GM12874 (cell line): ENCODE data around the gene IDH2.

Experiments
- TF ChIP-seq, protein P1 (sequence below): IDR thresholded peaks from 2 replicates; pipeline ENCODE4 v1.5.1; 2011; ENCODE audit warnings: low read depth, mild to moderate bottlenecking, control low read depth, low read length, moderate library complexity; ENCODE audit not compliant: insufficient read depth

Gene IDH2

DNA sequence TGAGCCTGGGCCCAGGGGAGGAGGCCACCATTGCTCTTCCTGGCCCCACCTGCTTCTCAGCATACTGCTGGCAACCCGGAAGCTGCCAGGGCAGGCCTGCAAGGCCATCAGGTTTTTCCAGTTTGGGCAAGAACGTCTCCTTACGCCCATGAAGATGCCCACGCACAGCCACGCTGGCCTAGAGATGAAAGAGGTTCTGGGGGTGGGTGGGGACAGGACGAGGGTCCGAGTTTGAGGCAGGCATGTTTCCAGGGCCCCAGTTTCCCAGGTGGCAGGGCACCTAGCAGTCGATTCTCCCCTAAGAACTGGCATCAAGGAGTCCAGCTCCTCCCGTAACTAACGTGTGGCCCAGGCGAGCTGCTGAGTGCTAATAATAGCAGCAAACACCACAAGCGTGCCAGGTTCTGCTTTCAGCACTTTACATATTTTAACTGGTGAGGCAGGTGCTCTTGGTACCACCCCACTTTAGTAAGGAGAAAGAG, 55.3 kb downstream of the IDH2 start:
- TF ChIP-seq, protein P1, sequence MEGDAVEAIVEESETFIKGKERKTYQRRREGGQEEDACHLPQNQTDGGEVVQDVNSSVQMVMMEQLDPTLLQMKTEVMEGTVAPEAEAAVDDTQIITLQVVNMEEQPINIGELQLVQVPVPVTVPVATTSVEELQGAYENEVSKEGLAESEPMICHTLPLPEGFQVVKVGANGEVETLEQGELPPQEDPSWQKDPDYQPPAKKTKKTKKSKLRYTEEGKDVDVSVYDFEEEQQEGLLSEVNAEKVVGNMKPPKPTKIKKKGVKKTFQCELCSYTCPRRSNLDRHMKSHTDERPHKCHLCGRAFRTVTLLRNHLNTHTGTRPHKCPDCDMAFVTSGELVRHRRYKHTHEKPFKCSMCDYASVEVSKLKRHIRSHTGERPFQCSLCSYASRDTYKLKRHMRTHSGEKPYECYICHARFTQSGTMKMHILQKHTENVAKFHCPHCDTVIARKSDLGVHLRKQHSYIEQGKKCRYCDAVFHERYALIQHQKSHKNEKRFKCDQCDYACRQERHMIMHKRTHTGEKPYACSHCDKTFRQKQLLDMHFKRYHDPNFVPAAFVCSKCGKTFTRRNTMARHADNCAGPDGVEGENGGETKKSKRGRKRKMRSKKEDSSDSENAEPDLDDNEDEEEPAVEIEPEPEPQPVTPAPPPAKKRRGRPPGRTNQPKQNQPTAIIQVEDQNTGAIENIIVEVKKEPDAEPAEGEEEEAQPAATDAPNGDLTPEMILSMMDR, result no peak

DNA sequence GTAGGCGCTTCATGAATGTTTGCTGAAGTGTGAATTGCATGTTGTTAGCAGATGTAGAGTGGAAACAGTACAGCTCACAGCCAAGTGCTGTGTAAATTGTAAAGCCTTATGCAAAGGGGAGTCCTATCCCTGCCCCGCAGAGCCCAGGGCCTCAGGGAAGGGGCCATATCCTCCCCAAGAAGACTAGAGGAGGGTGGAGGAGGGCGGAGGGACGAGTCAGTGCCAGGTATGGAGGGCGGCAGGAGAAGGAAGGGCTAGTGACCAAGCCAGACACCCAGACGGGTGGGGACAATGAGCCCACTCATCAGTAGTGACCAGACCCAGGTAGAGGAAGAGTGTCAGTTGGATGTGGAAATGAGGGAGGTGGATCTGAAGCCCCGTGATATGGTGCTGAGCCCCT, 56.0 kb downstream of the IDH2 start:
- TF ChIP-seq, protein P1, result no peak

DNA sequence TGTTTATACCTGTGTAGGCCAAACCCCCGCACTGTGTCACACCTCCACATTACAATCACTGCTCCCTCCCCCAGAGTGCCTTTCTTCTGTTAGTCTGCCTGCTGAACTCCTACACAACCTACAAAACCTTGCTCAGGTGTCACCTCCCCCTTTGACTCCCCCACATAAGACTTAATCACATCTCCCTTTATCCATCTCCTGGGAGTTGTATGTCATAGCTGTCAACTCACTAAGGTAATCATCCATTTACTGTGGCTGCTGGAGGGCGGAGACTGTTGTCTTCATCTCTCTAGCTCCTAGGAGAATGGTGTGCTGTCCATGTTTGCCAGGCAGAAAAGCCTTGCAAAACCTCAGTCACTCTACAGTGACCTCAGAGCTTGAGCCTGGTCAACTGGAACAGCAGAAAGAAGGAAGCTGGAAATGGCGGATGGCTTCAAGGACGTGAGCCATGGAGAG, 57.3 kb downstream of the IDH2 start:
- TF ChIP-seq, protein P1, result no peak

DNA sequence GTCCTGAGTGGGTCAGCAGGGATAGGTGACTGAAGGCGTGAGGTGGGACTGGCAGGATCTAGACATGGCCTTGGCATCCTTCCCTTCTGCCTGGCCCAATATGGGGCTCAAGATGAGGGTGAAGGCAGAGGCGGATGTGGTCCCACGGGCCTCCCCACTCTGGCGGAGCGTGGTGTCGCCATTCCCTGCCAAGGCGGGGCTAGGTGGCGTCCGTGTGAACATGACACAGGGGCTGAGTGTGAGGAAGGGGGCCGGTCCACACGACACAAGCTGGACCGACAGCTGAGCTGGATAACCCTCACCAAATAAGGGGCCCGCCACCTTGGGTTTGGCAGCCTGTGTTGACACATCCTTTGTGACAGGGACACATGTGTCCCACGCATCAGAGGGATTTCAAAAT, 58.1 kb downstream of the IDH2 start:
- TF ChIP-seq, protein P1, result no peak

DNA sequence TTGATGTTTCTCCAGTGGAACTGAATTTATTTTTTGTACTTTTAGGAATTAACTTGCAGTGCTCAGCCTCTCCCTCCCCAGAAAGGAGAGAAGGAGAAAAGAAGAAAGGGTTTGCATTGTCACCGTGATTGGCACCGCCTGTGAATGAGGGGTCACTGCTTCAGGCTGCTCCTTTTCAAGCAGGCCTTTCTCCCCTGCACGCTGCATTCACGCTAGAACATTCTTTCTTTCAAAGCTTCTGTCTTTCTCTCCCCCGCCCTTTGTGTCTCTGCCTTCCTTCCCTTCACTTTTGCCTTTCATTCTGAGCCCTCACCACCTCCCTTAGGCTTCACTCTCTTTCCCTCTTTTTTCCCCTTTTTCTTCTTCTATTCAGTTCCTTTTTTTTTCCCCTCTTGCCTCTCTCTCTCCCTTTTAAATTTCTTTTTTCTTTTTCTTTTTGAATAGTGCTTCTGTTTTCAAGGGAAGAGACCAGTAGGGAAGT, 58.7 kb downstream of the IDH2 start:
- TF ChIP-seq, protein P1, result no peak

DNA sequence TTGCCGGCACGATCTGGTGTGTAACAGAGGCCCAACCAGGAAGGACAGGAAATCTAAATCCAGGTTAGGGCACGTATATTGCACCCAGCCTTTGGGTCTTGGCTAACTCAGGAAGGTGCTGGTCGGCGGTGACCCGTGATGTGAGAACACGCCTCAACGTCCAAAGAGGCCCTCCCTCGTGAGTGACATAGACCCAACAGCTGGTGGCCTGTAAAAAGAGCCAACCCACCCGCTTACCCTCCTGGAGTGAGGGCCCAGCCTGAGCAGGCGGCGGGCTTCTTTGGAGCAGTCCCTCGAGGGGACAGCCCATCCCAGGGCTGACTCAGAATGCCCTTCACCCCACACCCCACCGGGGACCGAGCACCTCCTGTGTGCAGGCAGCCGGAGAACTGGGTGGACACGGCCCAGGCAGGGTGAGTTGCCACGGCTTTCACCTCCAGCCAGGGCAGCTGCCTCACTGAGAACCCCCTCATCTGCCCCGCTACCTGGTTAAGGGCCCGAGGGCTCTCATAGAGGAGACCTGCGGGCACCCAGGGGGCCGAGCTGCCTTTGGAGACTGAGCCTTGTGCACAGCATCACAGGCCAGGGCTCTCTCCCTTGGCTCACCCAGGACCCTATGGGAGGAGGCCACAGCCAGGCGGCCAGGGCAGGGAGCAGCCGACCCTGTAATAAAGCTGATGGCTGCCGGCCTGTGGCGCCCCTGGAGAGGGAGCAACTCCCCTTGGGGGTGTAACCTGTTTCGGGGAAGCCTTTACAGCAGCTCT, 59.3 kb downstream of the IDH2 start:
- TF ChIP-seq, protein P1, result no peak

DNA sequence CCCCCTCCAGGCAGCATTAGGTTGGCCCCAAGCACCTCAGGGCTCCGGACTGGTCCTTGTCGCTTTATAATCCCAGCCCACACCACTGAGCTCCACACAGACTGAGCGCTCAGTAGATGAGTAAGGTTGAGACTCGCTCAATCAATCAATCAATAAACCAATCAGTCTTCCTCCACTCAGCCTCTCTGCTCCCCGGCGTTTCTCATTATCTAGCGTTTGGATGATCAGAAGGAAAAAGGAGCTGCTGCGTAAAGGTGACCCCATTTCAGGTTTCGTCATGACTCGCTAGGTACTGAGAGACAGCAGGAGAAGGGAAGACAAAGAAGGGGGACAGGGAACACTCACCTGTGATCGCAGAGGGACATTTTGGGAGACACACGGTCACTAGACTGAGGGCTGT, 59.9 kb downstream of the IDH2 start:
- TF ChIP-seq, protein P1, result no peak
